ENCODE data around the gene IL34. TPM values are rescaled to one million over a fixed set of nuclear protein-coding genes. Genes with fewer than 3 reads are reported as not detected.
A peak's percentile ranks its signal among the peaks of the same experiment; 100 is the strongest.

The IL34 gene
- total RNA-seq, 1 donor from 2014 or later = not detected

GRCh38 chr16:70684146-70685060, 38.0 kb downstream of the IL34 start:
- peaks cover 14% of the 10 kb centered on the region for H3K4me1 ChIP-seq
- DNase-seq (ENCODE audit: low spot score) = no peak

GRCh38 chr16:70685061-70685937, 38.9 kb downstream of the IL34 start:
- Histone ChIP-seq H3K9me3 (ENCODE audit: low read depth) (no peaks in the 10 kb centered on the region), H3K27me3 (peaks cover 10% of the 10 kb centered on the region), H3K36me3 (no peaks in the 10 kb centered on the region), H3K4me3 (peak overlapping the region; percentile 80), H3K4me1 (peaks cover 14% of the 10 kb centered on the region), H3K9ac (peak overlapping the region; percentile 60), H3K79me2 (ENCODE audit: low read depth) (peaks cover 10% of the 10 kb centered on the region), H2AFZ (replicated peaks) (no peak overlapping the region), H3K4me2 (peak overlapping the region; percentile 98), H4K20me1 (ENCODE audit: low read depth) (peaks cover 51% of the 10 kb centered on the region), H3K27ac (no peak overlapping the region), H3F3A (ENCODE audit: low read depth) (peaks cover 24% of the 10 kb centered on the region)
- no peak for DNase-seq (ENCODE audit: low spot score)
- Mint-ChIP-seq H3K27ac (no peak overlapping the region), H3K4me3 (peak overlapping the region; percentile 86), H3K9me3 (no peaks in the 10 kb centered on the region), H3K4me1 (peaks cover 27% of the 10 kb centered on the region), H3K27me3 (ENCODE audit: insufficient read depth, low read depth) (peaks cover 7% of the 10 kb centered on the region), H3K36me3 (no peaks in the 10 kb centered on the region)
- TF ChIP-seq EZH2 (IDR thresholded peaks at IDR 0.05) = no peak
- TF ChIP-seq EZH2phosphoT487 (IDR thresholded peaks at IDR 0.05) = no peak
- no peak for TF ChIP-seq CTCF (IDR thresholded peaks at IDR 0.05)

More at GRCh38 chr16:70684146-70685060, 38.0 kb downstream of the IL34 start:
- H2AFZ ChIP-seq (replicated peaks) = no peak overlapping the region
- no peak overlapping the region for H3K27ac ChIP-seq
- H3K4me2 ChIP-seq = peak overlapping the region; percentile 98
- H3K27me3 Mint-ChIP-seq (ENCODE audit: insufficient read depth, low read depth) = peaks cover 7% of the 10 kb centered on the region
- H3K36me3 Mint-ChIP-seq = no peaks in the 10 kb centered on the region
- H3K9me3 ChIP-seq (ENCODE audit: low read depth) = no peaks in the 10 kb centered on the region
- TF ChIP-seq EZH2phosphoT487 (IDR thresholded peaks at IDR 0.05) = no peak
- no peak for TF ChIP-seq EZH2 (IDR thresholded peaks at IDR 0.05)
- TF ChIP-seq CTCF (IDR thresholded peaks at IDR 0.05) = no peak
- H3K4me1 Mint-ChIP-seq = peaks cover 27% of the 10 kb centered on the region
- H3K36me3 ChIP-seq = no peaks in the 10 kb centered on the region
- peaks cover 24% of the 10 kb centered on the region for H3F3A ChIP-seq (ENCODE audit: low read depth)
- peaks cover 54% of the 10 kb centered on the region for H4K20me1 ChIP-seq (ENCODE audit: low read depth)
- H3K27me3 ChIP-seq = peaks cover 10% of the 10 kb centered on the region
- H3K79me2 ChIP-seq (ENCODE audit: low read depth) = peaks cover 10% of the 10 kb centered on the region
- no peaks in the 10 kb centered on the region for H3K9me3 Mint-ChIP-seq
- H3K9ac ChIP-seq = no peak overlapping the region
- peak overlapping the region; percentile 80 for H3K4me3 ChIP-seq
- peak overlapping the region; percentile 86 for H3K4me3 Mint-ChIP-seq
- H3K27ac Mint-ChIP-seq = no peak overlapping the region

GRCh38 chr16:70685938-70686375, 39.6 kb downstream of the IL34 start, which contains the start of gene MTSS2:
Gene MTSS2 (minus strand): TSS chr16:70686053. CDS start chr16:70685791, 262 bp downstream.
- Mint-ChIP-seq H3K36me3 (no peaks in the 10 kb centered on the region), H3K27me3 (ENCODE audit: insufficient read depth, low read depth) (peaks cover 10% of the 10 kb centered on the region), H3K27ac (peak within 1 kb of the TSS; percentile 66), H3K9me3 (no peaks in the 10 kb centered on the region), H3K4me3 (peak within 1 kb of the TSS; percentile 86), H3K4me1 (peaks cover 28% of the 10 kb centered on the region)
- Histone ChIP-seq H4K20me1 (ENCODE audit: low read depth) (peaks cover 45% of the 10 kb centered on the region), H3K36me3 (no peaks in the 10 kb centered on the region), H3K4me2 (peak within 1 kb of the TSS; percentile 98), H3K27ac (no peak within 1 kb of the TSS), H3K79me2 (ENCODE audit: low read depth) (peaks cover 10% of the 10 kb centered on the region), H3K27me3 (peaks cover 10% of the 10 kb centered on the region), H3K4me3 (peak within 1 kb of the TSS; percentile 80), H3F3A (ENCODE audit: low read depth) (peaks cover 24% of the 10 kb centered on the region), H2AFZ (replicated peaks) (no peak within 1 kb of the TSS), H3K4me1 (peaks cover 14% of the 10 kb centered on the region), H3K9me3 (ENCODE audit: low read depth) (no peaks in the 10 kb centered on the region), H3K9ac (peak within 1 kb of the TSS; percentile 60)
- peak; percentile 97 for DNase-seq (ENCODE audit: low spot score)
- TF ChIP-seq EZH2 (IDR thresholded peaks at IDR 0.05) = no peak
- no peak for TF ChIP-seq CTCF (IDR thresholded peaks at IDR 0.05)
- TF ChIP-seq EZH2phosphoT487 (IDR thresholded peaks at IDR 0.05) = no peak

Measured in neural progenitor cell (in vitro differentiated cells).